T-helper 2 cell treated with Interferon-gamma antibody and Interleukin-4, amounts not matched to agents 100 ng/mL and 5 ng/mL, for 36 hours (primary cell): ENCODE results near the gene HSD17B8. TPM values are rescaled to one million over a fixed set of nuclear protein-coding genes. Genes with fewer than 3 reads are reported as not detected.

Experiments used
- intact Hi-C: fragments of 100-400 bp; cut with micrococcal nuclease; formaldehyde crosslinking; loops from one replicate; pipeline ENCODE4 v1.15.1; 2023
- total RNA-seq: library from RNA; stranded (reverse); gene quantifications from 2 replicates; pipeline ENCODE4 v1.2.3, GENCODE V29; 2022

Gene HSD17B8
- total RNA-seq, 1 donor from 2014 or later, result 10.9 TPM

DNA sequence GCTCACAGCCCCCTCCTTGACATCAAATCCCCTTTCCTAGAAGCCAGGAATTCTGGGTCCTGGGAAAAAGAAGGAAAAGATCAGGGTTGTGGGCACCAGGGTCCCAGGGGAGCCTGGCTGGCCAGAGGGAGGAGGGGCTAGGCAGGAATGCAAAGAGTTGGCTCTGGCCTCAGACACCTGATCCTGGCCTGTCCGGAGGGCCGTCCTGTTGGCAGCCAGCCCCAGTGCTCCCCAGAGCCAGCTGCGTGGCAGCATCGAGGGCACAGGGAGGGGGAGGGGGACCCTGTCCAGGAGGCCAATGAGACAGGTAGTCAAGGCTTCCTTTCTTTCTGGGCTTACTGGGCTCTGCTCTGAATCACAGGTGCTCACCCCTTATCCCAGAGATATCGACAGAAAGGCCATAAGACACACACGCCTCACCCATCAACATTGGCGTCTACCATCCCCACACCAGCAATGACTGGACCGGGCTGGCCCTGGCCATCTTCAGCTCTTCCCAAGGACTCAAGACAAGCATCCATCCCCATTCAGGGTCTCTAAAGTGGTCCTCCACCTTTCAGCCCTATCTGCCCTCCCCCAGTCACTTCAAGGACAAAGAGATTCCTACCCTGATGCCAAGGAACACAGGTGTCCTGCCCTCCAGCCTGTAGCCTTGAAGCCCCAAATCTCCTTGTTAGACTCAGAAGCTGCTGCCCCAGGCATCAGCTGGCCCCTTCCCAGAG lies 12.9 kb upstream of the HSD17B8 start:
- intact Hi-C loops, result no loop called here

DNA sequence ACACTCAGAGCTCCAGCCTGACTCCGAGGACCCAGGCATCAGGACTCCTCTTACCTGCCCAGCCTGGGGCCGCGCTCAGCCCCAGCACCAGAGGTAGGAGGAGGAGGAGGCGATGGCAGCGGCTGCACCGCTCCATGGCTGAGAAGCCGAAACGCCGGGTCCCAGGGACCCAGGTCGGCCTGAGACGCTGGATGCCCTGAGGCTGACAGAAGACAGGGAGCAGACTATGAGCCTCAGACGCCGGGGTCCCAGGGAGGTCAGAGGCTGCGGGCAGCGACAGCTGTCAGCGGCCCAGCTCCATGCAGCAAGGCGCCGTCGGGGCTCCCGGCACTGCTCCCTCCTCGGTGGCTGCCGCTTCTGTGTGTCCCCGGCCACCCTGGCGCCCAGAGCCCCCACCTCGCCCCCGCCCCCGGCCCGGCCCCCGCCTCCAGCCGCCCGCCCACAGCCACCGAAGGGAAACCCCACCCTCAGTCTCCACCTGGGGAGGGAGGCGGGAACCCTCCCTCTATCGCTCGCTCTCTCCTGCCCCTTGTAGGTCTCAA lies 12.3 kb upstream of the HSD17B8 start, which contains the start of gene COL11A2:
Gene COL11A2 (minus strand): TSS at position 363 of the 542 bp plus-strand sequence. CDS start 227 bp downstream, at position 136.
- intact Hi-C loops, result no loop called here

GRCh38 chr6:33192671-33193602 lies 11.5 kb upstream of the HSD17B8 start:
- intact Hi-C loops, result no loop called here

DNA sequence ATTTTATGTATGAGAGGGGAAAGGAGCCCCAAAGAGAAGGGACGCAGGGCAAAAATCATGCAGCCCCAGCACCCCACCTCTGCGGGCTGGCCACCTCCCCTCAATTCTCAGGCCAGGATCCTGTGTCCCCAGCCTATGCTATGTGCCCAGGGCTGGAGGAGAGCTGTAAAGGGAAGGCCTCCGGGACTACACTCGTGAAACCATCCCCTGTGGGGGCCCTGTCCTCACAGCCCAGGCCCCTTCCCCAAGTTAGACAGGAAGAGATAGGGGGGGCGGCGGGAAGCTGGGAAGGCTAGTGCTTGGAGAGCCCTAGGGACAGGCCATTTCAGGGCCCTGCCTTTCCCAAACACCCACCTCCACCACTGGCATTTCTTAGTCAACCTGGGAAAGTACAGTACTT lies 10.8 kb upstream of the HSD17B8 start:
- intact Hi-C loops, result no loop called here

GRCh38 chr6:33194431-33194979 lies 9.9 kb upstream of the HSD17B8 start:
- intact Hi-C loops, result no loop called here

DNA sequence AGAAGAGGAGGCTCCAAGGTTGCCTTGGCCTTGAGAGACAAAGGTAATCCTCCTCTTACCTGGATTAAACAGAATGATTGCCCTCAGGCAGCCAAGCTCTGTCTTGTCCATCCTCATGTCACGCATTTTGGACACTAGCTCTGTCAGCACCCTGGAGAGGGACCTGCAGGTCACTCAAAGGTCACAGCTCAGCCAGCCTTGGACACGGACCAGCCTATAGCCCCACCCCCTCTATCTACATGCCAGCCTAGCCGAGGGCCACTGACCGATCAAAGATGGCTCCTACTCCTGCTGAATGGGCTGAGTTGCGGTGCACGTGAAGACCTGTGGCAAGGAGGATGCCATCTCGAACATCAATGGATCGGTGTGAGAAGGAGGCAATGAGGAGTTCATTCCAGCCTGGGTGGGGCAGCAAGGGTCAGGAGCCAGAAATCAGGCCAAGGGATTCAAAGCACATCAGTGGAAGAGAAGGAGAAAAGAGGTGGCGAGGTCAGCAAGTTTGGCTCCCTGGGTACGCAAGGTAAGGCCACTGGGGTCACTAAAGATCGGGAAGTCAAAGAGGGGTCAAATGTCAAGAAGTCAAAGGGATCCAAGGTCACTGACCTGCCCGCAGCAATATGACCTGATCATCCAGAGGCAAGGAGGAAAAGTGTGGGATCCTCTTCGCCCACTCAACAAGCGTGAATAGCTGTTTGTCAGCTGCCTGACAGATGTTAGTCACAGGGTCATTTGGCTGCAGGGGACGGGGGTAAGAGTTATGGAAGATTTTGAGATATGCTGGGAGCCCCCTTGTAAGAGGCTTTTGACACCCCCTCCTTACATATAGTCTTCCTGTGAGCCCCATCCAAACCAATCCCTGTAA lies 8.9 kb upstream of the HSD17B8 start:
- intact Hi-C loops, result loop anchor here (5.0 kb wide), 1 partner anchor 73 kb away; no protein-coding TSS in a partner anchor

DNA sequence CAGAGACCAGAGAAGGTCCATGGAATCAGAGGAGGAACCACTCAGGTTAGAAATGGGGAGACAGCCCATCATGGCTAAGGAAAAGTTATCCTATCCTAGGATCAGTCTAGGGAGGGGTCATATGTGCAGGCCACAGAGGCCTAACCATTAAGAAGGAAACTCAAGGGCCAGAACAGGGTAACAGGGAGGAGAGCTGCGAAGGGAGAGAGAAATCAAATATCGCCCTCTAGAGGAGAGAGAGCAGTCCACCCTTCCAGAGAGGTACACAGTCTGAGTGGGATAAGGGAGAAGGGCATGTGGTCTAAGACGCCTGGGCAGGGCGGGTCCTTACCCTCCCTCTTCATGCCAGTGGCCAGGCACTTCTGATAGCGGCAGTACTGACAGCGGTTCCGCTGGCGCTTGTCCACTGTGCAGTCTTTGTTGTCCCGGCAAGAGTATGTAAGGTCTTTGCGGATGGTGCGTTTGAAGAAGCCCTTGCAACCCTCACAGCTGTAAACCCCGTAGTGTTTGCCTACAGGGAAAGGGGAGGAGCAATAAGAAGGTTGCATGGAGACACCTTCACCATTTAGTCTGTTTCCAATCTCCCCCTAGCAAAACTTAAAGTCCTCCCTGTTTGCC lies 6.9 kb upstream of the HSD17B8 start:
- intact Hi-C loops, result loop anchor here (1.0 to 5.0 kb wide), 2 partner anchors 36 to 75 kb away; no protein-coding TSS in a partner anchor

GRCh38 chr6:33198159-33198852 lies 6.1 kb upstream of the HSD17B8 start:
- intact Hi-C loops, result loop anchor here (5.0 kb wide), 1 partner anchor 76 kb away; no protein-coding TSS in a partner anchor

- intact Hi-C loops, result loop anchor here (5.0 kb wide), 1 partner anchor 77 kb away; no protein-coding TSS in a partner anchor
These were observed 5.5 kb upstream of the HSD17B8 start for GRCh38 chr6:33198853-33199436.

DNA sequence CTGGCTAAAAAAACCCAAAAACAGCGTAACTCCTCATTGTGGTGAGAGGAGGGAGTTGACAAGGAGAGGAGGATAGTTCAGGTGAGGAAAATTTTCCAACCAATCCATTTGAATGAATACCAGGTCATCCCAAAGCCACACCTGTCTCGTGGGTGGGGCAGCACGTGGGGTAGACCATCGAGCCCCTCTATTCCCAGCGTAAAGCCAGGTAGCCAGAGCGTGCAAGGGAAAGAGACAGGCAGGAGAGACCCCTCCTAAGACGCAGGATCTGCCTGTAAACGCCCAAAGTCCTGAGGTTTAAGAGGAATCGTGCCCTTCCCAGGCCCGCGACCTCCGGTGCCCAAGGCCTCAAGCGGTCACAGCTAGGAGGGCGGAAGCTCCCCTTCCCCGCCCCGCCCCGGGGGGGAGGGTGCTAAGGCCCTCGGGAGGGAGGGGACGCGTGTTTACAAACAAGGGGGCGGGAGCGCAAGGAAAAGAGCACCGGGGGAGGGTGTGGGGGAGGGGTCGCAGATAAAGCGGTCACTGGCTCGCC lies 4.7 kb upstream of the HSD17B8 start:
- intact Hi-C loops, result loop anchor here (1.0 to 5.0 kb wide), 8 partner anchors 9 to 347 kb away; partner anchors contain the start of genes BRD2, RING1, TAP1 and TAPBP

DNA sequence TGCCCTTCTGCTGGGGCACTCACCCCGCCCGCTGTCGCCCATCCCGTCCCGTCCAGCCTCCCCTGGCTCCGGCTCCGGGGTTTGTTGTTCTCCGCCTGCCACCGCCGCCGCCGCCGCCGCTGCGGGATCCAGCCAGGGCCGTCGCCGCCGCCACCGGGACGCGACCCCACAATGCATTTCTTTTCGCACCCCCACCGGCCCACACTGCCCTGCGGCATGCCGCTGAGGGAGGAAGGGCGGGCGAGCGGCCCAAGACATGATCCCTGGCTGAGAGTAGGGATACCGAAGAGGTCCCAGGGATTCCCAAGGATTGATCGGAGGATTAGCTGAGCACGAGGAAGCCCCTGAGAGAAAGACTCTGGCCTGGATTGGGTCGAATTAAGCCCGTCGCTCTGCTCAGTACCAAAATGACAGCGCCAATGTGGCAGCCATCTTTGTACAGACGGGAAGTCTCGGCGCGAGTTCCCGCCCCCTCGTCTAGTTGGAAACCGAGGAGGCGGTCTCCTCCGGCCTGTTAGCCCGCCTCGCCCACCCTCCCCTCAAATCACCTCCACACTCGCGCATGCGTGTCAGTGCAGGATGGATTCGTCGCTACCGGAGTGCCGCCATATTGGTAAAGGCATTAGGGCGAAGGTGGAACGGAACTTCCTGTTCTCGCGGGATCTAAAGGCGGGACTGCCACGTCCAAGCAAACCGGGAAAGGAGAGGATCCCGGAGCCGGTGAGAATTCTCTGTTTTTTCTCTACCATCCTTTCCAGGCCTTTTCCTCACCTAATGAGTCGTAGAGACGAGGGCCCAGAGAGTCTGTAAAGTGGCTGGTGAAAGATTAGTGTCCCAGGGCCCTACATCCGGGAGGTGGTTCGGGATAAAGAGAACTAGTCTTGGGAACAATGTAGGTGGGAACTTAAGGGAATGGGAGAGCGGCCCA lies 4.0 kb upstream of the HSD17B8 start, which contains the start of the genes RXRB and SLC39A7:
Gene RXRB (minus strand): TSS at position 447 of the 928 bp plus-strand sequence. CDS start 189 bp downstream, at position 258.
Gene SLC39A7 (plus strand): TSS at position 649 of the 928 bp plus-strand sequence. CDS start 379 bp downstream, outside the sequence.
- intact Hi-C loops, result loop anchor here (1.0 to 5.0 kb wide), 7 partner anchors 8 to 348 kb away; partner anchors contain the start of genes BRD2, RING1, TAP1 and TAPBP

DNA sequence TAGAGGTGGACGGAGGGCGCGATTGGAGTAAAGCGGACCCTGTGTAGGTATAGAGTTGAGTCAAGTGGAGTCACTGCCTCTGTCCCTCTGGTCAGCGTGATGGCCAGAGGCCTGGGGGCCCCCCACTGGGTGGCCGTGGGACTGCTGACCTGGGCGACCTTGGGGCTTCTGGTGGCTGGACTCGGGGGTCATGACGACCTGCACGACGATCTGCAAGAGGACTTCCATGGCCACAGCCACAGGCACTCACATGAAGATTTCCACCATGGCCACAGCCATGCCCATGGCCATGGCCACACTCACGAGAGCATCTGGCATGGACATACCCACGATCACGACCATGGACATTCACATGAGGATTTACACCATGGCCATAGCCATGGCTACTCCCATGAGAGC lies 3.3 kb upstream of the HSD17B8 start:
- intact Hi-C loops, result loop anchor here (2.0 to 5.0 kb wide), 2 partner anchors 111 to 348 kb away; partner anchors contain the start of genes TAP1 and TAPBP

- intact Hi-C loops, result loop anchor here (2.0 to 5.0 kb wide), 2 partner anchors 110 to 349 kb away; partner anchors contain the start of genes TAP1 and TAPBP
These were observed 2.5 kb upstream of the HSD17B8 start for GRCh38 chr6:33201935-33202334.

DNA sequence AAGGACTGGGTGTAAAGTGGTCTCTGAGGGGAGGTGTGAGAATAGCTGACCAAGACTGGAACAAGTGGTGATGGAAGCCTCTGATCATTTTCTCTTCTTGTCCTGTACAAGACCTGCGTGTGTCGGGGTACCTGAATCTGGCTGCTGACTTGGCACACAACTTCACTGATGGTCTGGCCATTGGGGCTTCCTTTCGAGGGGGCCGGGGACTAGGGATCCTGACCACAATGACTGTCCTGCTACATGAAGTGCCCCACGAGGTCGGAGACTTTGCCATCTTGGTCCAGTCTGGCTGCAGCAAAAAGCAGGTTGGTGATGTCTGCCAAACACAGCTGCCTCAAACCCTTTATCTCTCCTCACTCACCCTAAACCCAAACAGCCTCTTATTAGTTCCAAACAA lies 1.7 kb upstream of the HSD17B8 start:
- intact Hi-C loops, result loop anchor here (5.0 kb wide), 1 partner anchor 110 kb away; the partner anchor contains the start of gene TAPBP

DNA sequence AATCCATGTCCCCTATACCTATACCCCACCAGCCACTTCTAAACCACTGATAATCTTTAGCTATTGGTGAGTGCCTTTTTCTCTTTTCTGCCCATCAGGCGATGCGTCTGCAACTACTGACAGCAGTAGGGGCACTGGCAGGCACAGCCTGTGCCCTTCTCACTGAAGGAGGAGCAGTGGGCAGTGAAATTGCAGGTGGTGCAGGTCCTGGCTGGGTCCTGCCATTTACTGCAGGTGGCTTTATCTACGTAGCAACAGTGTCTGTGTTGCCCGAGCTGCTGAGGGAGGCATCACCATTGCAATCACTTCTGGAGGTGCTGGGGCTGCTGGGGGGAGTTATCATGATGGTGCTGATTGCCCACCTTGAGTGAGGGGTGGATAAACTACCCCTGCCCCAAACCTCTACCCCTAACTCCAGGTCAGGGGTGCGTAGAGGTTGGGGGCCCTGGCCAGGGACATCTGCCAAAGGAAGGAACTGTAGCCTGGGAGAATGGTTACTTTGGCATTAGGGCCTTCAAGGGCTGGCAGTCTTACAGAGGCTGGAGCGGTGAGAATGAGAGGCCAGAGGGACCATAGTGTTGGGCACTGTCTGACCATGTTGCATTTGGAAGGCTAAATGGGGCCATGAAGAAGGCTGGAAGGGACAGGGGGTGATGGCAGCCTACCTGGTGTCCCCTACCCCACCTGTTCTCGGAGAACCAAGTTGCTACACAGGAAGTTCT lies 851 bp upstream of the HSD17B8 start:
- intact Hi-C loops, result loop anchor here (5.0 kb wide), 1 partner anchor 109 kb away; the partner anchor contains the start of gene TAPBP

DNA sequence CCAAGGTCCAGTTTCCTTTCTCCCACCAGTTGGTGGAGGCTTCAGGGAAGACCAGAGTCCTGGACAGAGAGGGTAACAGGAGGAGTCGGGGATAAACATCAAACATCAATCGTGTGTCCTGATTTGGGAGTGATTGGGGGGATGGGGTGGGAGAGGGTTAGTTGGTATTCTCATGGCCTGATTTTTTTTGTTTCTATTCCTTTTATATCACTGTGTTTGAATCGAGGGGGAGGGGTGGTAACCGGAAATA lies 365 bp upstream of the HSD17B8 start:
- intact Hi-C loops, result loop anchor here (5.0 kb wide), 1 partner anchor 108 kb away; the partner anchor contains the start of gene TAPBP
